ENCODE measurements around the gene VEPH1. TPM values are rescaled to one million over a fixed set of nuclear protein-coding genes. Genes with fewer than 3 reads are reported as not detected.
A peak's percentile ranks its signal among the peaks of the same experiment; 100 is the strongest.

VEPH1 gene
- total RNA-seq, 2 donors from 2014 or later, result 15.0 to 30.0 TPM

DNA sequence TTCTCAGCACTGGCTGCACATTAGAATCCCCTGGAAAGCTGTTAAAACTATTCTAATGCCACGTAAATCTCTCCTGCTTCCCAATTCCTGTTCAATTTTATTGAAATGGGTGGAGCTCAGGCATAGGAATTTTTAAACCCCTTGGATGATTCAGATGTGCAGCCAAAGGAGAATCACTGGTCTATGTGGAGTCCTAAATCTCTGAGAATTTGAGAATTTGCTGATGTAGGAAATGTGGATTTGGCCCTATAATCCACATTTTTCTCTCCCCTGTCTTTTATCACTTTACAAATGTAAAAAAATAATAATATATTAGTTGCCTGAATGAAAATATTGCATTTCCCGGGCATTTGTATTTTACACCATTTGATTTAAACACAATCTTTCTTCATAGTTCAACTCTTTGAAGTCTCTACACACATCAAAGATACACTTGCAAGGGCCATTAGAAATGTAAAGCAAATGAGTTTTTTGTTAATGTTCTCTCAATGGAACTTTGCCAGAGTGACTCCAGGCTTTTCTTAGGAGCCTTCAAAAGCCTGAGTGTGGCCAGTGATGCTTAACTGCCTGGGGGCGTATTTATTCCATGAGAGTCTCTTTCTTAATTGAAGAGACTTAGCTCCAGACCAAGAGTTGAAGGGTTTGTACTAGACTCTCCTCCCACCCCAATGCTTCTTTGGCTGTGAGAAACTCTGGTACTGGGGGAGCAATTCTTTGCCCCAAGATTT lies 115.3 kb downstream of the VEPH1 start:
- intact Hi-C loops (cut with DNase I), result no loop called here
- H3K4me3 ChIP-seq, result no peak overlapping the region
- TF ChIP-seq POLR2A (IDR thresholded peaks at IDR 0.05), result no peak
- TF ChIP-seq, protein P1, sequence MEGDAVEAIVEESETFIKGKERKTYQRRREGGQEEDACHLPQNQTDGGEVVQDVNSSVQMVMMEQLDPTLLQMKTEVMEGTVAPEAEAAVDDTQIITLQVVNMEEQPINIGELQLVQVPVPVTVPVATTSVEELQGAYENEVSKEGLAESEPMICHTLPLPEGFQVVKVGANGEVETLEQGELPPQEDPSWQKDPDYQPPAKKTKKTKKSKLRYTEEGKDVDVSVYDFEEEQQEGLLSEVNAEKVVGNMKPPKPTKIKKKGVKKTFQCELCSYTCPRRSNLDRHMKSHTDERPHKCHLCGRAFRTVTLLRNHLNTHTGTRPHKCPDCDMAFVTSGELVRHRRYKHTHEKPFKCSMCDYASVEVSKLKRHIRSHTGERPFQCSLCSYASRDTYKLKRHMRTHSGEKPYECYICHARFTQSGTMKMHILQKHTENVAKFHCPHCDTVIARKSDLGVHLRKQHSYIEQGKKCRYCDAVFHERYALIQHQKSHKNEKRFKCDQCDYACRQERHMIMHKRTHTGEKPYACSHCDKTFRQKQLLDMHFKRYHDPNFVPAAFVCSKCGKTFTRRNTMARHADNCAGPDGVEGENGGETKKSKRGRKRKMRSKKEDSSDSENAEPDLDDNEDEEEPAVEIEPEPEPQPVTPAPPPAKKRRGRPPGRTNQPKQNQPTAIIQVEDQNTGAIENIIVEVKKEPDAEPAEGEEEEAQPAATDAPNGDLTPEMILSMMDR (IDR thresholded peaks at IDR 0.05), result no peak
- H3K36me3 ChIP-seq (replicated peaks in 1 of 2; ENCODE audit: insufficient read depth in 1 of 2, low read depth in 2 of 2), result no peaks in the 10 kb centered on the region
- 55 to 89% methylated on average over 3 of the region's 3 CpGs for WGBS, 2 donors
- no peak for DNase-seq
- H3K27ac ChIP-seq, result no peak overlapping the region
- H3K4me1 ChIP-seq, result no peaks in the 10 kb centered on the region
- no peak for ATAC-seq
- no peaks in the 10 kb centered on the region for H3K27me3 ChIP-seq
- H3K9me3 ChIP-seq, result no peaks in the 10 kb centered on the region

GRCh38 chr3:157384491-157384890 lies 118.7 kb downstream of the VEPH1 start:
- Histone ChIP-seq H3K27ac (peak overlapping the region in 2 of 4 donors; percentile 29 to 32), H3K36me3 (replicated peaks in 1 of 2; ENCODE audit: insufficient read depth in 1 of 2, low read depth in 2 of 2) (no peaks in the 10 kb centered on the region), H3K9me3 (no peaks in the 10 kb centered on the region), H3K27me3 (no peaks in the 10 kb centered on the region), H3K4me3 (no peak overlapping the region), H3K4me1 (no peaks in the 10 kb centered on the region)
- WGBS, 2 donors, result 57 to 65% methylated on average over 3 of the region's 3 CpGs
- intact Hi-C loops (cut with DNase I), result no loop called here
- ATAC-seq (no peak), DNase-seq (no peak)
- TF ChIP-seq, protein P1 (IDR thresholded peaks at IDR 0.05), result no peak
- no peak for TF ChIP-seq POLR2A (IDR thresholded peaks at IDR 0.05)

- H3K4me3 ChIP-seq, result no peak overlapping the region
- H3K27me3 ChIP-seq, result no peaks in the 10 kb centered on the region
- no peak overlapping the region for H3K27ac ChIP-seq
- WGBS, 2 donors, result 59 to 70% methylated on average over 2 of the region's 2 CpGs
- no peaks in the 10 kb centered on the region for H3K36me3 ChIP-seq (replicated peaks in 1 of 2; ENCODE audit: insufficient read depth in 1 of 2, low read depth in 2 of 2)
- DNase-seq (no peak), ATAC-seq (no peak)
- TF ChIP-seq, protein P1 (IDR thresholded peaks at IDR 0.05), result no peak
- TF ChIP-seq POLR2A (IDR thresholded peaks at IDR 0.05), result no peak
- no peaks in the 10 kb centered on the region for H3K4me1 ChIP-seq
- intact Hi-C loops (cut with DNase I), result no loop called here
- no peaks in the 10 kb centered on the region for H3K9me3 ChIP-seq
Measured at GRCh38 chr3:157384031-157384430, 119.2 kb downstream of the VEPH1 start.

GRCh38 chr3:157381606-157382005 lies 121.6 kb downstream of the VEPH1 start:
- intact Hi-C loops (cut with DNase I), result no loop called here
- no peak for DNase-seq
- no peak overlapping the region for H3K4me3 ChIP-seq
- no peaks in the 10 kb centered on the region for H3K27me3 ChIP-seq
- H3K36me3 ChIP-seq (replicated peaks in 1 of 2; ENCODE audit: insufficient read depth in 1 of 2, low read depth in 2 of 2), result no peaks in the 10 kb centered on the region
- H3K27ac ChIP-seq, result no peak overlapping the region
- no peaks in the 10 kb centered on the region for H3K9me3 ChIP-seq
- H3K4me1 ChIP-seq, result no peaks in the 10 kb centered on the region
- 93 to 96% methylated on average over 4 of the region's 4 CpGs for WGBS, 2 donors
- TF ChIP-seq, protein P1 (IDR thresholded peaks at IDR 0.05), result no peak
- TF ChIP-seq POLR2A (IDR thresholded peaks at IDR 0.05), result no peak
- ATAC-seq, result no peak

Measured in body of pancreas (tissue), 4 donors.